HG03097 (cell line): ENCODE results near the gene INPP4B.

Experiments
- ATAC-seq: cut with Tn5 transposase; IDR thresholded peaks from one replicate; pipeline ENCODE4 v1.9.1; 2021; ENCODE audit not compliant: unreplicated experiment, low FRiP score

The INPP4B gene

GRCh38 chr4:142846108-142846728 lies at the start of gene INPP4B:
Gene INPP4B, minus strand, starts transcription at chr4:142846301.
- no peak for ATAC-seq

DNA sequence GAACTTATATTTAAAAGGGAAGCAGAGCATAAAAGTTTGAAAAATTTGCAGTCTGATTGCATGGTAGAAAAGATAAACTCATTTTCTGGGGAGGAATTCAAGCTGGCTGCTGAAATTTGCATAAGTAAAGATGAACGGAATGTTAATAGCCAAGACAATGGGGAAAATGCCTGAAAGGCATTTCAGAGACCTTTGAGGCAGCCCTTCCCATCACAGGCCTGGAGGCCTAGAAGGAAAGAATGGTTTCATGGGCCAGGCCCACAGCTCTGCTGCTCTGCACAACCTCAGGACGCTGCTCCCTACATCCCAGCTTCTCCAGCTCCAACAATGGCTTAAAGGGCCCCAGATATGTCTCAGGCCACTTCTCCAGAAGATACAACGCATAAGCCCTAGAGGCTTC lies 46.9 kb upstream of the INPP4B start:
- no peak for ATAC-seq

GRCh38 chr4:142886566-142886965 lies 40.5 kb upstream of the INPP4B start:
- no peak for ATAC-seq

DNA sequence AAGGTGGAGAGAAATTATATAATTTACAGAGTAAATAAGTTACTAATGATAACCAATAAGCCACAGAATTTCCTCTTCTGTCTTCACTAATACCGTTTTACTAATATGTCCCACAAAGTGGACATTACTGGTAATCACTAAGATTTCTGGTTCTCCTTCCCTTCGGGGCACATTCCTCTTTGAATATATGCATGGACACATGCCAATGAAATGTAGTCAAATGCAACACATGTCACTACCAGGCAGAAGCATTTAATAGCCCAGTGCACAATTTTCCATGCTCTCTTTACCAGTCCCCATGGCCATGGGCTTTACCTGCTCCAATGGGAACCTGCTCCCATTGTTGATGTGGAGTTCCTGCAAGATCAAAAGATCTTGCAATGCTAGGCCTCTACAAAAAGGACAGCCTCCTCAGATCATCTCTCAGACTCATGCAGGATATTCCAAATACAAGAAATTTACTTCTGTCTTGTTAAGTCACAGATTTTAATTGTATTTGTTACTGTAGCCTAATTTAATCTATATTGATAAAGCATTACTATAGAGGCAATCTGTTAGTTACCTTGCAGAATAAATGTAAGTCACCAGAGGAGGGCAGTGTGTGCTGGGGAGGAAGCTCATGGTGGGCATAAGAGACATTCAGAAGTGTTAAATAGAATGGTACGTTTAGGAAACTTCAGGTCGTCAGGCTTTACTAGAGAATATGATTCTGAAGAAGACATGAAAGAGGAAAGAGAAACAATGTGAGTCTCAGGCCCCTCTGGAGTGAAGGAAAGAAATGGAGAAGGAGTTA lies 37.1 kb upstream of the INPP4B start:
- ATAC-seq = no peak

- no peak for ATAC-seq
These were observed 36.1 kb upstream of the INPP4B start for GRCh38 chr4:142882159-142882558.

DNA sequence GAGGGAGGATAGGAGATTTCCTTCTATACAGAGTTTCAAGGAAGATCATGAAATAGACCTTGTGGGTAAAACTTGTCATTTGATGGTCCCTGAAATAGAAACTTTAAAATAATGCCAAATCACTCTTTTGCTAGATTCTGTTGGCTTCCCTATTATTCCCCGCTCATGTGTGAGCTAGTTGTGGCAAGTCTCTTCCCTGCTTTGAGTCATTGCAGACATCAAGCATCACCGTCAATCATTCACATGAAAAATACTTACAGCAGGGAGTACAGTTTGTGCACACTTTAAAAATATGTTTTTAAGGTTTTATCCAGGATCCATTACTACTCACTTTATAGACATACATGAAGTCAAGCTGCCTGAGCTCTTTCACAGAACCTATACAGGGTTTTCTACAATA lies 35.2 kb upstream of the INPP4B start:
- no peak for ATAC-seq

DNA sequence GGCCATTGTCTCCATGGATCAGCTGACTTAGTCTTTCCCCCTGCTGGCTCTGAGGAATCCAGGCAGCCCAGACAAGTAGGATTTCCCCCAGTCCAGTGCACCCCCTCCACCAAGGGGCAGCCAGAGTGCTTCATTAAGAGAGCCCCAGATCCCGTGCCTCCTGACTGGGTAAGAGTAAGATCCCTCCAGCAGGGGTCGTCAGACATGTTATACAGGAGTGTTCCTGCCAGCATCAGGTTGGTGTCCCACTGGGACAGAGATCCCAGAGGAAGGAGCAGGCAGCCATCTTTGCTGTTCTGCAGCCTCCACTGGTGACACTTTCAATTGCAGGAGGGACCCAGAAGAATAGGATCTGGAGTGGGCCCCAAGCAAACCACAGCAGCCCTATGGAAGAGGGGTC lies 29.0 kb upstream of the INPP4B start:
- ATAC-seq = no peak

- no peak for ATAC-seq
These were observed 28.6 kb upstream of the INPP4B start for GRCh38 chr4:142874684-142875083.

DNA sequence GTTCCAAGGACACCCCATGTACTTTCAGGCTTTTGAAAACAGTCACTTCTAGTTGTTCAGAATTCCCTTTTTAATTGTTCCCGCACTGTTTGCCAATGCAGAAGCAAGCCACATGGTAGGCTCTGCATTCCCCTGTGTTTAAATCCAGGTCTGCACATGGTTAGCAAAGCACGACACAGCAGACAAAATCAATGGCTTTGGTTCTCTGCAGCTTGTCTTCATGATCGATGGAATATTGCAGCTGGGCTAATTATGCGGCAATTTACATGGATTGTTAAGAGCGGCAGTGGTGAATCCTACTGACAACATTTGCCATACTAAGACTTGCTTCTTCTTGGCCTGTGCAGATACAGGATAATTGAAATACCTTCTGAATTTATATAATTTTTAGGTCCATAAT lies 20.6 kb upstream of the INPP4B start:
- no peak for ATAC-seq

- ATAC-seq = no peak
These were observed 15.2 kb upstream of the INPP4B start for GRCh38 chr4:142861351-142861750.

- ATAC-seq = no peak
These were observed 12.9 kb upstream of the INPP4B start for GRCh38 chr4:142858965-142859364.

DNA sequence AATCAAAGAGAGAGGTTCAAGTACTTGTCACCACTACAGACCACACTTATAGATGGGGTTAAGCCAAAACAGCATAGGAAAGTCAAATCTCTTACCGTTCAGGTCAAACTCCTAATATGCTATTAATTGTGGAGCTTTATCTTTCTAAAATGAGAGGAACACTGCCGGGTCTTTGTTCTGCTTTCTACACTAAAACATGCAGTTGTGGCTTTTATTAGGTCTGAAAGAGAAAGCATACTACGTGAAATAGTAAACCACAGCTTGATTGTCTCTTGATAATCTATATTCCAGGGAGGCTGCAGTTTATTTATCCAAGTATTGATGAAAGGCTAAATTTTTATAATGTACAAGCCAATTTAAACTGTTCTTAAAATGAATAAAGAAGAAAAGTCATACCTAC lies 12.3 kb upstream of the INPP4B start:
- ATAC-seq = no peak

- no peak for ATAC-seq
These were observed 10.5 kb upstream of the INPP4B start for GRCh38 chr4:142856576-142856975.

- no peak for ATAC-seq
These were observed 4.4 kb upstream of the INPP4B start for GRCh38 chr4:142850478-142850877.

- no peak for ATAC-seq
These were observed 862 bp upstream of the INPP4B start for GRCh38 chr4:142846729-142847596.

DNA sequence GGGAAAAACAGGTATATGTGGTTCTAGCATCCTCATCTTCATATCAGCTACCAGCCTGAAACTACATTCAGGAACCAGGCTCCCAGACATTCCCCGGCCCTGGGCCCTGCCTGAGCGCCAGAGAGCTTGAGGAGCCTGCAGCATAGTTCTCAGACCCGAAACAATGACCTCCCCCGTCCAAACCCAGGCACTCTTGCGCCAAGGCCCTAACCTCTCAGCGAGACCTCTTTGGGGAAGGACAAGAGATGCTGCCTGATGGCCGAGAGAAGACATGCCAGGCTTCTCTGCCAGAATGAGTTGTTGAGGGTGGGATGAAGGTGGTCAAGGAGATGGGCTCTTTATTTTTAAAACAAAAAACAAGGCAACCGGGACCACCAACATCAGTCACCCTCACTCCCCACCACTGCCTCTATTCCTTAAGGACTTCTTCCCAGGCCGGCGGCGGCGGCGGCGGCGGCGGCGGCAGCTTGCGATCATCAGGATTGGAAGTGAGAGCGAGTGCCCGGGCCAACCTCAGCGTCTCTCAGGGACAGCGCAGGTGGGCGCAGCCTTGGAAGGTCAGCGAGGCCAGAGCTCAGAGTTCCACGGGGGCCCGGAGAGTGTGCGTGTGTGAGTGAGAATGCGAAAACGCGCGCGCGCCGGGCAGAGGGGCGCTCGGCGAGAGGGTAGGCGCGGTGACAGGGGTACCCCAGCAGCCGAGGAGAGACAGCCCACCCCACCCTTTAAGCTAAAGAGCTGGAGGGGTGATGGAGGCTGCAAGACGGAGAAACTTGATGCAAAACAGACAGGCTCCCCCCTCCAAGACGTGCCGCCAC lies 601 bp downstream of the INPP4B start:
- no peak for ATAC-seq

- ATAC-seq = no peak
These were observed 1.3 kb downstream of the INPP4B start for GRCh38 chr4:142844782-142845181.

- no peak for ATAC-seq
These were observed 5.5 kb downstream of the INPP4B start for GRCh38 chr4:142840516-142841123.

- no peak for ATAC-seq
These were observed 7.3 kb downstream of the INPP4B start for GRCh38 chr4:142838778-142839177.

GRCh38 chr4:142832022-142832421 lies 14.1 kb downstream of the INPP4B start:
- no peak for ATAC-seq
